Stimulated activated naive B cell treated with anti-CD40 and anti-IgM and Interleukin-4, amounts not matched to agents 10 μg/mL and 1 μg/mL and 100 μg/mL, for 72 hours (primary cell): ENCODE measurements around the gene PAQR8.

Experiments
- ATAC-seq, 2 donors: fragments of 150-1000 bp; cut with Tn5 transposase; replicated peaks; 2 replicates each; pipeline ENCODE4 v1.10.0; 2021; ENCODE audit warnings: moderate library complexity in 1 of 2
- DNase-seq: peaks from one replicate; pipeline ENCODE4 v3.0.0; 2021
- H3K27ac Mint-ChIP-seq: one replicate; pipeline ENCODE4 v1.8.0; 2022; ENCODE audit warnings: mild to moderate bottlenecking, mixed read lengths
- H3K27me3 Mint-ChIP-seq, 2 donors: one replicate each; pipeline ENCODE4 v1.8.0; 2022; ENCODE audit warnings: mixed read lengths in 2 of 2
- H3K36me3 Mint-ChIP-seq, 2 donors: one replicate each; pipeline ENCODE4 v1.8.0; 2022; ENCODE audit warnings: mixed read lengths in 2 of 2, mild to moderate bottlenecking in 1 of 2
- H3K4me1 Mint-ChIP-seq, 2 donors: one replicate each; pipeline ENCODE4 v1.8.0; 2022; ENCODE audit warnings: mixed read lengths in 2 of 2, mild to moderate bottlenecking in 1 of 2
- H3K4me3 Mint-ChIP-seq, 2 donors: one replicate each; pipeline ENCODE4 v1.8.0; 2022; ENCODE audit warnings: mild to moderate bottlenecking in 2 of 2, mixed read lengths in 2 of 2, moderate library complexity in 1 of 2
- H3K9me3 Mint-ChIP-seq, 2 donors: one replicate each; pipeline ENCODE4 v1.8.0; 2022; ENCODE audit warnings: mixed read lengths in 2 of 2, mild to moderate bottlenecking in 1 of 2

The PAQR8 gene

GRCh38 chr6:52361414-52361944 lies 472 bp upstream of the PAQR8 start:
- H3K4me3 Mint-ChIP-seq, result peak overlapping the region; percentile 80 to 99
- DNase-seq, result no peak
- no peaks in the 10 kb centered on the region for H3K27me3 Mint-ChIP-seq

GRCh38 chr6:52362443-52363227 lies 684 bp downstream of the PAQR8 start:
- Mint-ChIP-seq H3K9me3 (no peaks in the 10 kb centered on the region), H3K4me3 (peak overlapping the region; percentile 97 to 99), H3K27ac (peak overlapping the region; percentile 95), H3K36me3 (peaks cover 4 to 9% of the 10 kb centered on the region in 2 donors), H3K27me3 (no peaks in the 10 kb centered on the region), H3K4me1 (peaks cover 17 to 23% of the 10 kb centered on the region in 2 donors)
- peak; percentile 57 to 61 for ATAC-seq
- peak; percentile 22 for DNase-seq

More at GRCh38 chr6:52361414-52361944, 472 bp upstream of the PAQR8 start:
- Mint-ChIP-seq H3K9me3 (no peaks in the 10 kb centered on the region), H3K27ac (peak overlapping the region; percentile 75), H3K36me3 (peaks cover 4 to 6% of the 10 kb centered on the region in 2 donors), H3K4me1 (peaks cover 17 to 23% of the 10 kb centered on the region in 2 donors)
- ATAC-seq, result peak; percentile 31 to 39

- peaks cover 4 to 15% of the 10 kb centered on the region in 2 donors for H3K36me3 Mint-ChIP-seq
- no peaks in the 10 kb centered on the region for H3K9me3 Mint-ChIP-seq
- DNase-seq (no peak), ATAC-seq (no peak)
- H3K27ac Mint-ChIP-seq, result peak overlapping the region; percentile 95
- peak overlapping the region; percentile 97 to 99 for H3K4me3 Mint-ChIP-seq
- H3K27me3 Mint-ChIP-seq, result no peaks in the 10 kb centered on the region
- H3K4me1 Mint-ChIP-seq, result peaks cover 18 to 23% of the 10 kb centered on the region in 2 donors
Observed at GRCh38 chr6:52363228-52363867, 1.4 kb downstream of the PAQR8 start.

DNA sequence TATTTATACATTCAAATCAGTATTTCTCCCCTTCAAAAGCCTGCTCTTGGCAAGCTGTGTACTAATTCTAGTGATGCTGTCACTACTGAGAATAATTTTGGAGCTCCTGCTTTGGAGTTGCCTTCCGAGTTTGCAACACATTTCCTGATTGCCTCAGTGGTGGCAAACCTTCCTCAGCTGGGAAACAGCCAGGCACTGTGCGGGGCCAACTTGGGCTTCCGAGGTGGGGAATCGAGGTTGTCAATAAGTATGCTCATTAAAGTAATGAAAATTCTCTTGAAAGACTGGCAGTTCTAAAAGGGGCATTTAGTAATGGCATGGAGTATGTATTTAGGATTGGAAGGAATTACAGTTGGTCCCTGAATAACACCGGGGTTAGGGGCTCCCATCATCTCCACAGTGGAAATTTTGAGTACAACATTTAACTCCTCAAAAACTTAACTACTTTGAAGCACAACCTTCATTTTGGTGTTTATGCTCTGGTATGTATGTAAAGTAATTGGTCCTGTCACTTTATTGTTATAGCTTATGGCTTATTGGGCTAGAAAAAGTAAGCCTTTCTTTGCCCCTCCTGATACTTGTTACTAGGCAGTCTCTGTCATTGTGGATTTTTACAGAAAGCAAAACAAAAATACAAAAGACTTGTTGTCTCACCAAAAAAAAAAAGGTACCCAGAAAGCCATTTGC lies 2.7 kb downstream of the PAQR8 start:
- H3K4me3 Mint-ChIP-seq, result no peak overlapping the region
- H3K27ac Mint-ChIP-seq, result no peak overlapping the region

GRCh38 chr6:52365317-52365716 lies 3.4 kb downstream of the PAQR8 start:
- Mint-ChIP-seq H3K4me3 (no peak overlapping the region), H3K27me3 (no peaks in the 10 kb centered on the region), H3K36me3 (peaks cover 4 to 15% of the 10 kb centered on the region in 2 donors), H3K27ac (no peak overlapping the region), H3K9me3 (no peaks in the 10 kb centered on the region), H3K4me1 (peaks cover 18 to 23% of the 10 kb centered on the region in 2 donors)
- ATAC-seq (no peak), DNase-seq (no peak)

More for the DNA sequence above, 2.7 kb downstream of the PAQR8 start:
- ATAC-seq (no peak), DNase-seq (no peak)
- H3K36me3 Mint-ChIP-seq, result peaks cover 4 to 15% of the 10 kb centered on the region in 2 donors
- no peaks in the 10 kb centered on the region for H3K9me3 Mint-ChIP-seq
- H3K27me3 Mint-ChIP-seq, result no peaks in the 10 kb centered on the region
- peaks cover 18 to 23% of the 10 kb centered on the region in 2 donors for H3K4me1 Mint-ChIP-seq

GRCh38 chr6:52365866-52366540 lies 4.1 kb downstream of the PAQR8 start:
- H3K4me1 Mint-ChIP-seq, result peaks cover 18 to 23% of the 10 kb centered on the region in 2 donors
- peaks cover 4 to 15% of the 10 kb centered on the region in 2 donors for H3K36me3 Mint-ChIP-seq
- no peak overlapping the region for H3K4me3 Mint-ChIP-seq
- H3K9me3 Mint-ChIP-seq, result no peaks in the 10 kb centered on the region
- H3K27me3 Mint-ChIP-seq, result no peaks in the 10 kb centered on the region
- H3K27ac Mint-ChIP-seq, result peak overlapping the region; percentile 14
- ATAC-seq, result no peak
- DNase-seq, result no peak

- no peak overlapping the region for H3K27ac Mint-ChIP-seq
- H3K9me3 Mint-ChIP-seq, result no peaks in the 10 kb centered on the region
- H3K4me3 Mint-ChIP-seq, result no peak overlapping the region
- no peak for ATAC-seq
- H3K36me3 Mint-ChIP-seq, result peaks cover under 1 to 10% of the 10 kb centered on the region in 2 donors
- H3K27me3 Mint-ChIP-seq, result no peaks in the 10 kb centered on the region
- no peak for DNase-seq
- peaks cover 8% of the 10 kb centered on the region in 2 donors for H3K4me1 Mint-ChIP-seq
Observed at GRCh38 chr6:52368002-52368401, 6.1 kb downstream of the PAQR8 start.

DNA sequence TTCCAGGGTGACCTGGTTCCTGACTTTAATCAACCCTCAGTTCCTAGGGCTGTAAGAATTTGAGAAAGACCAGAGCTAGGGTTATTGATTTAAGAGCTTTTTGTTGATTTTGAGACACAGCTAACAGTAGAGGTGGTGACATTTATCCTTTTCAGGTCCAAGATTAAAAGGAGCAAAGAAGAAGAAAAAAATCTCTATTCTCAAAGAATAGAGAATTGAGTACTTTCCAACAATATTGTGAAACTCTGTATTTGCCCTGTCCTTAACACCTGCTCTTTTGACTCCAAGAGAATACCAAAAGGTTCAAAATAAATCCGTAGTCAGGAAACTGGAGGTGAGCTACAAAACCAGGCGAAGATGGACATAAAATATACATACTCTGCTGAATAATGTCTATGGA lies 7.3 kb downstream of the PAQR8 start:
- DNase-seq (no peak), ATAC-seq (no peak)
- Mint-ChIP-seq H3K4me3 (no peak overlapping the region), H3K27ac (no peak overlapping the region), H3K27me3 (no peaks in the 10 kb centered on the region), H3K4me1 (peaks cover 0 to 2% of the 10 kb centered on the region in 2 donors), H3K9me3 (peaks cover 3 to 5% of the 10 kb centered on the region in 2 donors), H3K36me3 (peaks cover 8 to 20% of the 10 kb centered on the region in 2 donors)

DNA sequence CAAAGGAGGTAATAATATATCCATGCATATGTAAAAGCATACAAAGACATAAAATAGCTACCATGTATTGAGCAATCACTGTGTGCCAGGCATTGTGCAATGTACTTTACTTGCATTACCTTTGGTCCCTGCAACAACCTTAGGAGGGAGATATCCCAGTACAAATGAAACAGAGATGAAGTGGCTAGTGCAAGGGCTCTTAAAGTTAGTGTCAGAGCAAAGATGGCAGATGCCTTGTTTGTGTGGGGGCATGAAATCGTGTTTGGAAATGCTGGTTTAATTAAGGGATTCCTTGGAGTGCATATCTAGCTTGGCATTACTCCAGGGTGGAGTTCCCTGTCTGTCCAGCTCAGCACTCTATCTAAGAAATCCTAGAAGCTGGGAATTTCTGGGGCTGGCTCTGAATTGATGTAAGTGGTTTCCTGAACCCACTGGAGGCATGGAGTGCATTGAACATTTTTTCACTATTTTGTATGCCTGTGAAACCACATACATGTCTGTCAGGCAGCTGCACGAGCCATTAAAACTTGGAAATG lies 9.8 kb downstream of the PAQR8 start:
- H3K36me3 Mint-ChIP-seq, result peaks cover 12 to 25% of the 10 kb centered on the region in 2 donors
- no peak for DNase-seq

GRCh38 chr6:52373151-52373690 lies 11.3 kb downstream of the PAQR8 start:
- Mint-ChIP-seq H3K27me3 (no peaks in the 10 kb centered on the region), H3K27ac (no peak overlapping the region), H3K4me3 (no peak overlapping the region), H3K36me3 (peaks cover 12 to 19% of the 10 kb centered on the region in 2 donors), H3K4me1 (peaks cover 18 to 32% of the 10 kb centered on the region in 2 donors), H3K9me3 (peaks cover 5 to 7% of the 10 kb centered on the region in 2 donors)
- ATAC-seq (no peak), DNase-seq (no peak)

More for the DNA sequence above, 9.8 kb downstream of the PAQR8 start:
- Mint-ChIP-seq H3K27me3 (no peaks in the 10 kb centered on the region), H3K27ac (no peak overlapping the region), H3K4me1 (peaks cover 13 to 18% of the 10 kb centered on the region in 2 donors), H3K4me3 (no peak overlapping the region), H3K9me3 (peaks cover 5 to 7% of the 10 kb centered on the region in 2 donors)
- ATAC-seq, result no peak

DNA sequence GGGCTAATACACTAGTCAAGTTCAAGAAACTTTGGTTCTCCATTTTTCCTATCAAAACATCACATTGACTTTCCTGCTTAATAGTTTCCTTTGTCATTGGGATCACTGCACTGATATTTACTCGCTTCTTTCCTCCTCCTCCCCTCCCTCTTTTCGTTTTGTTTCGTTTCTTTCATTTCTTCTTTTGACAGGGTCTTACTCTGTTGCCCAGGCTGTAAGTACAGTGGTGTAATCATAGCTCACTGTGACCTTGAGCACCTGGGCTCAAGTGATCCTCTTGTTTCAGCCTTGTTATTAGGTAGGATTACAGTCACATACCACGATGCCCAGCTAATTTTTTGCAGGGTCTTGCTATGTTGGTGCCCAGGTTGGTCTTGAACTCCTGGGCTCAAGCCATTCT lies 12.3 kb downstream of the PAQR8 start:
- DNase-seq (no peak), ATAC-seq (no peak)
- peaks cover 12 to 22% of the 10 kb centered on the region in 2 donors for H3K36me3 Mint-ChIP-seq
- no peak overlapping the region for H3K27ac Mint-ChIP-seq
- H3K4me1 Mint-ChIP-seq, result peaks cover 21 to 35% of the 10 kb centered on the region in 2 donors
- no peaks in the 10 kb centered on the region for H3K27me3 Mint-ChIP-seq
- peaks cover 5 to 7% of the 10 kb centered on the region in 2 donors for H3K9me3 Mint-ChIP-seq
- H3K4me3 Mint-ChIP-seq, result no peak overlapping the region

GRCh38 chr6:52375780-52376556 lies 14.0 kb downstream of the PAQR8 start:
- Mint-ChIP-seq H3K4me3 (no peak overlapping the region), H3K27me3 (no peaks in the 10 kb centered on the region), H3K27ac (no peak overlapping the region), H3K9me3 (peaks cover 5 to 7% of the 10 kb centered on the region in 2 donors), H3K36me3 (peaks cover 12 to 22% of the 10 kb centered on the region in 2 donors), H3K4me1 (peaks cover 21 to 35% of the 10 kb centered on the region in 2 donors)
- DNase-seq, result no peak
- peak; percentile 53 to 68 for ATAC-seq
